Uterus (tissue), 2 donors: Measurements from ENCODE around the gene ZNF32.

Experiments used
- POLR2A ChIP-seq, 2 donors: fragments of 450-650 bp; IDR thresholded peaks; one replicate each; pipeline ENCODE4 v1.6.1; 2016; ENCODE audit warnings: antibody characterized with exemption in 2 of 2, mild to moderate bottlenecking in 1 of 2, moderate library complexity in 1 of 2
- TF ChIP-seq, protein P1 (sequence below), 4 experiments: fragments of 200-600 bp in 2 of 4; fragments of 450-650 bp in 2 of 4; sonication (generic) in 2 of 4; IDR thresholded peaks; one replicate each; pipeline ENCODE4 v1.5.1; 2016 to 2019; ENCODE audit warnings: antibody characterized with exemption in 4 of 4, mild to moderate bottlenecking in 2 of 4, moderate library complexity in 1 of 4

DNA sequence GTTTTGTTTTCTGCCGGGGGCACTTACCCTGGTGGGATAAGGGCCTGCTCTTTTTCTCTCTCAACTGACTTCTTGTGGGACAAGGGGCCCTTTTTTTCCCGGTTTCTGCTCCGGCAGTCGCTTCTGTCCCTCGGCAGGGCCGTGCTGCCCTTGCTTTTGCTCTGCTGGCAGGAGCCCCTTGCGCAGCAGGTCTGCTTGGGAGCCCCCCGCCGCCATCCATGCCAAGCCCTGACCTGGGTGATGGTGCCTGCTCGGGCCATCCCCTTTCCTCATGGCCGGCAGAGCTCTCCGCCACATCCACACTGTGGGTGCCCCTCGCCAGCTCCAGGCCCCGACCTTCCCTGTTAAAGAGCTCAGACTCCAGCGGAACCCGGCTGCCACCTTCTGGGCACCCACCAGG, 47.0 kb upstream of the ZNF32 start:
- no peak for TF ChIP-seq POLR2A (IDR thresholded peaks at IDR 0.05)
- TF ChIP-seq, protein P1, sequence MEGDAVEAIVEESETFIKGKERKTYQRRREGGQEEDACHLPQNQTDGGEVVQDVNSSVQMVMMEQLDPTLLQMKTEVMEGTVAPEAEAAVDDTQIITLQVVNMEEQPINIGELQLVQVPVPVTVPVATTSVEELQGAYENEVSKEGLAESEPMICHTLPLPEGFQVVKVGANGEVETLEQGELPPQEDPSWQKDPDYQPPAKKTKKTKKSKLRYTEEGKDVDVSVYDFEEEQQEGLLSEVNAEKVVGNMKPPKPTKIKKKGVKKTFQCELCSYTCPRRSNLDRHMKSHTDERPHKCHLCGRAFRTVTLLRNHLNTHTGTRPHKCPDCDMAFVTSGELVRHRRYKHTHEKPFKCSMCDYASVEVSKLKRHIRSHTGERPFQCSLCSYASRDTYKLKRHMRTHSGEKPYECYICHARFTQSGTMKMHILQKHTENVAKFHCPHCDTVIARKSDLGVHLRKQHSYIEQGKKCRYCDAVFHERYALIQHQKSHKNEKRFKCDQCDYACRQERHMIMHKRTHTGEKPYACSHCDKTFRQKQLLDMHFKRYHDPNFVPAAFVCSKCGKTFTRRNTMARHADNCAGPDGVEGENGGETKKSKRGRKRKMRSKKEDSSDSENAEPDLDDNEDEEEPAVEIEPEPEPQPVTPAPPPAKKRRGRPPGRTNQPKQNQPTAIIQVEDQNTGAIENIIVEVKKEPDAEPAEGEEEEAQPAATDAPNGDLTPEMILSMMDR (IDR thresholded peaks at IDR 0.05), result no peak
